ENCODE data around the gene RNF135. TPM values are rescaled to one million over a fixed set of nuclear protein-coding genes. Genes with fewer than 3 reads are reported as not detected.
"Not testable (repeated sequence)": the region's sequence is repeated elsewhere in the genome, so short reads cannot be mapped to it uniquely, and the experiment has no call there.

Gene RNF135
- polyA plus RNA-seq, 1 donor from 2014 or later, result 0.17 TPM

GRCh38 chr17:30969989-30970830 lies 629 bp upstream of the RNF135 start:
- no peak overlapping the region for H3K4me2 ChIP-seq (ENCODE audit: low read length)

GRCh38 chr17:30975042-30975820 lies 4.4 kb downstream of the RNF135 start:
- H3K4me3 ChIP-seq (ENCODE audit: low read length), result no peak overlapping the region
- H3K4me2 ChIP-seq (ENCODE audit: low read length), result no peak overlapping the region
- no peaks in the 10 kb centered on the region for H3F3A ChIP-seq (ENCODE audit: insufficient read depth, low read length, poor library complexity, severe bottlenecking)
- H3K9me3 ChIP-seq (ENCODE audit: low read length), result peaks cover 7% of the 10 kb centered on the region
- TF ChIP-seq EZH2 (IDR thresholded peaks at IDR 0.05; ENCODE audit: borderline replicate concordance, insufficient read depth, low read length, poor library complexity, severe bottlenecking), result no peak
- TF ChIP-seq EP300 (conservative IDR thresholded peaks at IDR 0.05; ENCODE audit: poor library complexity, severe bottlenecking), result no peak
- no peak for TF ChIP-seq TAF1 (IDR thresholded peaks at IDR 0.05; ENCODE audit: low read depth)
- no peak for TF ChIP-seq SMC3 (conservative IDR thresholded peaks at IDR 0.05; ENCODE audit: poor library complexity)
- TF ChIP-seq, protein P1, sequence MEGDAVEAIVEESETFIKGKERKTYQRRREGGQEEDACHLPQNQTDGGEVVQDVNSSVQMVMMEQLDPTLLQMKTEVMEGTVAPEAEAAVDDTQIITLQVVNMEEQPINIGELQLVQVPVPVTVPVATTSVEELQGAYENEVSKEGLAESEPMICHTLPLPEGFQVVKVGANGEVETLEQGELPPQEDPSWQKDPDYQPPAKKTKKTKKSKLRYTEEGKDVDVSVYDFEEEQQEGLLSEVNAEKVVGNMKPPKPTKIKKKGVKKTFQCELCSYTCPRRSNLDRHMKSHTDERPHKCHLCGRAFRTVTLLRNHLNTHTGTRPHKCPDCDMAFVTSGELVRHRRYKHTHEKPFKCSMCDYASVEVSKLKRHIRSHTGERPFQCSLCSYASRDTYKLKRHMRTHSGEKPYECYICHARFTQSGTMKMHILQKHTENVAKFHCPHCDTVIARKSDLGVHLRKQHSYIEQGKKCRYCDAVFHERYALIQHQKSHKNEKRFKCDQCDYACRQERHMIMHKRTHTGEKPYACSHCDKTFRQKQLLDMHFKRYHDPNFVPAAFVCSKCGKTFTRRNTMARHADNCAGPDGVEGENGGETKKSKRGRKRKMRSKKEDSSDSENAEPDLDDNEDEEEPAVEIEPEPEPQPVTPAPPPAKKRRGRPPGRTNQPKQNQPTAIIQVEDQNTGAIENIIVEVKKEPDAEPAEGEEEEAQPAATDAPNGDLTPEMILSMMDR (IDR thresholded peaks at IDR 0.05; ENCODE audit: poor library complexity, severe bottlenecking), result no peak
- TF ChIP-seq POLR2AphosphoS5 (IDR thresholded peaks at IDR 0.05), result no peak
- TF ChIP-seq, protein P2, sequence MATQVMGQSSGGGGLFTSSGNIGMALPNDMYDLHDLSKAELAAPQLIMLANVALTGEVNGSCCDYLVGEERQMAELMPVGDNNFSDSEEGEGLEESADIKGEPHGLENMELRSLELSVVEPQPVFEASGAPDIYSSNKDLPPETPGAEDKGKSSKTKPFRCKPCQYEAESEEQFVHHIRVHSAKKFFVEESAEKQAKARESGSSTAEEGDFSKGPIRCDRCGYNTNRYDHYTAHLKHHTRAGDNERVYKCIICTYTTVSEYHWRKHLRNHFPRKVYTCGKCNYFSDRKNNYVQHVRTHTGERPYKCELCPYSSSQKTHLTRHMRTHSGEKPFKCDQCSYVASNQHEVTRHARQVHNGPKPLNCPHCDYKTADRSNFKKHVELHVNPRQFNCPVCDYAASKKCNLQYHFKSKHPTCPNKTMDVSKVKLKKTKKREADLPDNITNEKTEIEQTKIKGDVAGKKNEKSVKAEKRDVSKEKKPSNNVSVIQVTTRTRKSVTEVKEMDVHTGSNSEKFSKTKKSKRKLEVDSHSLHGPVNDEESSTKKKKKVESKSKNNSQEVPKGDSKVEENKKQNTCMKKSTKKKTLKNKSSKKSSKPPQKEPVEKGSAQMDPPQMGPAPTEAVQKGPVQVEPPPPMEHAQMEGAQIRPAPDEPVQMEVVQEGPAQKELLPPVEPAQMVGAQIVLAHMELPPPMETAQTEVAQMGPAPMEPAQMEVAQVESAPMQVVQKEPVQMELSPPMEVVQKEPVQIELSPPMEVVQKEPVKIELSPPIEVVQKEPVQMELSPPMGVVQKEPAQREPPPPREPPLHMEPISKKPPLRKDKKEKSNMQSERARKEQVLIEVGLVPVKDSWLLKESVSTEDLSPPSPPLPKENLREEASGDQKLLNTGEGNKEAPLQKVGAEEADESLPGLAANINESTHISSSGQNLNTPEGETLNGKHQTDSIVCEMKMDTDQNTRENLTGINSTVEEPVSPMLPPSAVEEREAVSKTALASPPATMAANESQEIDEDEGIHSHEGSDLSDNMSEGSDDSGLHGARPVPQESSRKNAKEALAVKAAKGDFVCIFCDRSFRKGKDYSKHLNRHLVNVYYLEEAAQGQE (IDR thresholded peaks at IDR 0.05; ENCODE audit: borderline replicate concordance), result no peak
- no peak for TF ChIP-seq MXI1 (conservative IDR thresholded peaks at IDR 0.05; ENCODE audit: poor library complexity, severe bottlenecking)
- TF ChIP-seq RAD21 (conservative IDR thresholded peaks at IDR 0.05), result no peak
- H3K9me2 ChIP-seq (ENCODE audit: insufficient read depth, low read length), result no peaks in the 10 kb centered on the region
- no peak overlapping the region for H2AFZ ChIP-seq (ENCODE audit: low read depth, low read length)
- H3K27me3 ChIP-seq (ENCODE audit: insufficient read depth, low read depth, low read length), result peaks cover 15% of the 10 kb centered on the region
- H3K79me2 ChIP-seq (replicated peaks; ENCODE audit: insufficient read depth, low read length), result no peaks in the 10 kb centered on the region
- H3K9ac ChIP-seq (ENCODE audit: low read length), result no peak overlapping the region
- no peaks in the 10 kb centered on the region for H4K20me1 ChIP-seq (ENCODE audit: insufficient read depth)
- H3K27ac ChIP-seq (ENCODE audit: low read length), result no peak overlapping the region
- H3K36me3 ChIP-seq (ENCODE audit: insufficient read depth, low read length), result no peaks in the 10 kb centered on the region

More at GRCh38 chr17:30969989-30970830, 629 bp upstream of the RNF135 start:
- TF ChIP-seq RAD21 (conservative IDR thresholded peaks at IDR 0.05) (no peak), EZH2 (IDR thresholded peaks at IDR 0.05; ENCODE audit: borderline replicate concordance, insufficient read depth, low read length, poor library complexity, severe bottlenecking) (no peak)
- H3K36me3 ChIP-seq (ENCODE audit: insufficient read depth, low read length), result no peaks in the 10 kb centered on the region
- no peaks in the 10 kb centered on the region for H4K20me1 ChIP-seq (ENCODE audit: insufficient read depth)
- H3K27me3 ChIP-seq (ENCODE audit: insufficient read depth, low read depth, low read length), result peaks cover 19% of the 10 kb centered on the region
- peak overlapping the region; percentile 33 for H3K4me3 ChIP-seq (ENCODE audit: low read length)
- no peaks in the 10 kb centered on the region for H3K79me2 ChIP-seq (replicated peaks; ENCODE audit: insufficient read depth, low read length)
- H3K9ac ChIP-seq (ENCODE audit: low read length), result no peak overlapping the region
- H3F3A ChIP-seq (ENCODE audit: insufficient read depth, low read length, poor library complexity, severe bottlenecking), result no peaks in the 10 kb centered on the region
- H2AFZ ChIP-seq (ENCODE audit: low read depth, low read length), result no peak overlapping the region
- no peaks in the 10 kb centered on the region for H3K9me2 ChIP-seq (ENCODE audit: insufficient read depth, low read length)
- peaks cover 7% of the 10 kb centered on the region for H3K9me3 ChIP-seq (ENCODE audit: low read length)
- H3K27ac ChIP-seq (ENCODE audit: low read length), result no peak overlapping the region

DNA sequence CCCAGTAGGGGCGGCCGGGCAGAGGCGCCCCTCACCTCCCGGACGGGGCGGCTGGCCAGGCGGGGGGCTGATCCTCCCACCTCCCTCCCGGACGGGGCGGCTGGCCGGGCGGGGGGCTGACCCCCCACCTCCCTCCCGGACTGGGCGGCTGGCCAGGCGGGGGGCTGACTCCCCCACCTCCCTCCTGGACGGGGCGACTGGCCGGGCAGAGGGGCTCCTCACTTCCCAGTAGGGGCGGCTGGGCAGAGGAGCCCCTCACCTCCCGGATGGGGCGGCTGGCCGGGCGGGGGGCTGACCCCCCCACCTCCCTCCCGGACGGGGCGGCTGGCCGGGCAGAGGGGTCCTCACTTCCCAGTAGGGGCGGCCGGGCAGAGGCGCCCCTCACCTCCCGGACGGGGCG lies 9.1 kb downstream of the RNF135 start:
- H3K27ac ChIP-seq (ENCODE audit: low read length); H3K27me3 ChIP-seq (ENCODE audit: insufficient read depth, low read depth, low read length); H3K79me2 ChIP-seq (replicated peaks; ENCODE audit: insufficient read depth, low read length); H3K9me2 ChIP-seq (ENCODE audit: insufficient read depth, low read length); H3K36me3 ChIP-seq (ENCODE audit: insufficient read depth, low read length); H3K4me2 ChIP-seq (ENCODE audit: low read length); H3K9me3 ChIP-seq (ENCODE audit: low read length); H4K20me1 ChIP-seq (ENCODE audit: insufficient read depth); H3K4me3 ChIP-seq (ENCODE audit: low read length); H2AFZ ChIP-seq (ENCODE audit: low read depth, low read length); H3F3A ChIP-seq (ENCODE audit: insufficient read depth, low read length, poor library complexity, severe bottlenecking); H3K9ac ChIP-seq (ENCODE audit: low read length): not testable (repeated sequence)
